Measurements from ENCODE around the gene OPN5.

OPN5 gene

DNA sequence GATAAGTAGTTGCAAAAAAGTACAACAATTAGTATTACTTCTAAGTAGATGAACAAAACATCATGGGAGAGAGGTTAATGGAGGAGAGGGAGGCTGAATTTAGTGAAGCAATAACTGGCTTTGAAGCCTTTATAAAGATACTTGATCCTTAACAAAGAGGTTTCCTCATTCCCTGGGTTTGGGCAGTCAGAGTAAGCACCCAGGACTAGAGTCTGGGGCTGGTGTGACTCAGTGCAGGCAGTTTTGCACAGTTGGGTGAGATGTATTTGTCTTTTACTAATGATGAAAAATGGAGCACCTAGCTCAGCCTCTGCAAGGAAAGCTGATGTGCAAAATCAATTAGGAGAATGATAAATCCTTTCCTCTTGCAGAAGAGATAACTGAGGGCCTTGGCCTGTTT lies 11.8 kb upstream of the OPN5 start:
- Mint-ChIP-seq H3K9me3 (no peaks in the 10 kb centered on the region), H3K27ac (no peak overlapping the region), H3K27me3 (ENCODE audit: low read depth) (peaks cover 7% of the 10 kb centered on the region), H3K4me3 (no peak overlapping the region), H3K4me1 (ENCODE audit: low read depth) (no peaks in the 10 kb centered on the region), H3K36me3 (ENCODE audit: low read depth) (no peaks in the 10 kb centered on the region)

DNA sequence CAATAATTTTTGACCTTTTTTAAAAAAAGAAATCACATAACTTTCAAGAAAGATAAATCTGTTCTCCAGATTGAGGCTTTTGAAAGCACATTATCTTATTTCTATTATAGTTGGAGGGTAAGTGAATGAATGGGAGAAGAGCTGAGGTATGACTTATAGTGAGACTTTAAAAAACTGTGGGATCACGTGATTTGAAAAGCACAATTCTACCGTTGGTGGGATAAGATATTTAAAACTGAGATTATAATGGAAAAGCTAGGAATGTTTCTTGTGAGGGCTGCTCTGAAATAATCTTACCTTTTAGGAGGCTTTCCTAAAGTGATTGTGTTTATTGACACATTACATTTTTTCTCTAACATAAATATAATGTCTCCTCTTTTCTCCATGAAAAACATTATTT lies 9.5 kb upstream of the OPN5 start:
- no peak overlapping the region for H3K27ac Mint-ChIP-seq
- H3K9me3 Mint-ChIP-seq: no peaks in the 10 kb centered on the region
- H3K36me3 Mint-ChIP-seq (ENCODE audit: low read depth): no peaks in the 10 kb centered on the region
- H3K27me3 Mint-ChIP-seq (ENCODE audit: low read depth): peaks cover 11% of the 10 kb centered on the region
- no peaks in the 10 kb centered on the region for H3K4me1 Mint-ChIP-seq (ENCODE audit: low read depth)
- no peak overlapping the region for H3K4me3 Mint-ChIP-seq

DNA sequence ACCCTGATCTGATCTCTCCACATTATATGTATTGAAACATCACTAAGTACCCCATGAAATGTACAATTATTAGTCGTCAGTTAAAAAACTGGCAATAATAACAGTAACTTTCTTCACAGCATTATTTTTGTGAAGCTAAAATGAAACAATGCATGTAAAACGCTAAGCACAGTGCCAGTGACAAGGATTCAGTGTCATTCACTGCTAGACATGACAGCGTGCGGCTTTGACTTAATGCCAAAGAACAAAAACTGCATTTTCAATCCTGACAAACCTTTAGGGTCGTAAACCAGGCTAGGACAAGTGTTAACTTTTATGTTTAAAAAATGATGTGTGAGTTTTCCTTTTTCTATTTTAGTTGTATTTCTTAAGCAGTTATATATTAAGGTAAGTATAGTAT lies 8.8 kb upstream of the OPN5 start:
- no peak overlapping the region for H3K27ac Mint-ChIP-seq

DNA sequence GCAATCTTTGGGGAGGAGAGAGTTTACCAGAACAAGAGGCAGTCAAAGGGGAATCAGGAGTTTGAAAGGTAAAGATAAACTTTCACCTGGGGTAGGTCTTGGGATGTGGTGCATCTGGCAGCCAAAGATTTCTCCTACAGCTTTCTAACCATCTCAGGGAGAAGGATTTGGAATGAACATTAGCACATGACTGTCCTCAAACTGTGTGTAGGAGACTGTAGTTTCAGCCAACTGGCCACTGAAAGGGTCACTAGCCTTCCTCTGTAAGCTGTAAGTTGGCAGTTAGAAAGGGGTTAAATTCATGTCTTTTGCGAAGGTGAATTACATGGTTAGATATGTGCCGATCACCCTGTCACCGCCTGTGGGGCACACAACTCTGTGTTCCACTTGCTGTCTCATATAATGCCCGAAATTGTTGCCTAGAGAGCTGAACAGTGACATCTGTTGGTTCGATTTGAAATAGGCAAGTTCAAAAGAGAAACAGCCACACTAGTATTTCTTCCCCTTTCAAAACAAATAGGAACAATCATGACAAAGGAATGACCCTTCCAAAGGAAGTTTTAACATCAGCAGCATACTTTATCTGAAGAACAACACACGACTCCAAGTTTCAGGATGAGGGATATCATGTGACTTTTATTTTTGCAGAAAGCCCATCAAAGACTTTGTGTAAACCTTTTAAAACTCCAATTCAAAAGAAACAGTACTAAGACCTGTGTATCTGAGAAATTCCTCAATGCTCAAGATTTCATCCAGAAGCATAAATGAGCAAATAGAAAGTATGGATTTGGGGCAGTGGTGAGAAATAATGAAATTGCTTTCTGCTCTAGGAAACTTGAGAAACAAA lies 1.1 kb upstream of the OPN5 start:
- no peak overlapping the region for H3K27ac Mint-ChIP-seq
- no peaks in the 10 kb centered on the region for H3K9me3 Mint-ChIP-seq
- H3K4me3 Mint-ChIP-seq: no peak overlapping the region
- no peaks in the 10 kb centered on the region for H3K36me3 Mint-ChIP-seq (ENCODE audit: low read depth)
- H3K27me3 Mint-ChIP-seq (ENCODE audit: low read depth): peaks cover 13% of the 10 kb centered on the region
- H3K4me1 Mint-ChIP-seq (ENCODE audit: low read depth): no peaks in the 10 kb centered on the region

More for the DNA sequence above, 8.8 kb upstream of the OPN5 start:
- Mint-ChIP-seq H3K27me3 (ENCODE audit: low read depth) (peaks cover 10% of the 10 kb centered on the region), H3K4me3 (no peak overlapping the region), H3K9me3 (no peaks in the 10 kb centered on the region), H3K36me3 (ENCODE audit: low read depth) (no peaks in the 10 kb centered on the region), H3K4me1 (ENCODE audit: low read depth) (no peaks in the 10 kb centered on the region)

DNA sequence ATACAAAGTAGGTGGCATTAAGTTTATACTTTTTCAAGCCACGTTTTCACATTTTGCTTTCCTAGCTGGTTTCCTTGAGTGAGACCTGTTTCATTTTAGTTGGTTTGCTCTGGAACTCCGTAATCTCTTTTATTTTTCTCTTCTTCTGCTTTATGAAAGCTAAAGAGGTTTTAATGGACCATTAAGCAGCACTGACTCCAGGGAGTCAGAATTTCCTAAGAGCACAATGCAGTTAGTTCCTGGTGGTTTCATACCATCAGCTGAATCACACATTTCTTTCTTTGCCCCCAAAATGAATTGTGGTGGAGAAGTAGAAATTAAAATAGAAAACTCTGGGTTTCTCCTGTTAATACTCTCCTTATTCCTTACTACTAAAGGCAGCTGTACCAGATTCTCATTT lies 3.4 kb downstream of the OPN5 start:
- Mint-ChIP-seq H3K27me3 (ENCODE audit: low read depth) (peaks cover 30% of the 10 kb centered on the region), H3K4me1 (ENCODE audit: low read depth) (peaks cover 6% of the 10 kb centered on the region), H3K9me3 (no peaks in the 10 kb centered on the region), H3K36me3 (ENCODE audit: low read depth) (no peaks in the 10 kb centered on the region), H3K27ac (no peak overlapping the region), H3K4me3 (no peak overlapping the region)

DNA sequence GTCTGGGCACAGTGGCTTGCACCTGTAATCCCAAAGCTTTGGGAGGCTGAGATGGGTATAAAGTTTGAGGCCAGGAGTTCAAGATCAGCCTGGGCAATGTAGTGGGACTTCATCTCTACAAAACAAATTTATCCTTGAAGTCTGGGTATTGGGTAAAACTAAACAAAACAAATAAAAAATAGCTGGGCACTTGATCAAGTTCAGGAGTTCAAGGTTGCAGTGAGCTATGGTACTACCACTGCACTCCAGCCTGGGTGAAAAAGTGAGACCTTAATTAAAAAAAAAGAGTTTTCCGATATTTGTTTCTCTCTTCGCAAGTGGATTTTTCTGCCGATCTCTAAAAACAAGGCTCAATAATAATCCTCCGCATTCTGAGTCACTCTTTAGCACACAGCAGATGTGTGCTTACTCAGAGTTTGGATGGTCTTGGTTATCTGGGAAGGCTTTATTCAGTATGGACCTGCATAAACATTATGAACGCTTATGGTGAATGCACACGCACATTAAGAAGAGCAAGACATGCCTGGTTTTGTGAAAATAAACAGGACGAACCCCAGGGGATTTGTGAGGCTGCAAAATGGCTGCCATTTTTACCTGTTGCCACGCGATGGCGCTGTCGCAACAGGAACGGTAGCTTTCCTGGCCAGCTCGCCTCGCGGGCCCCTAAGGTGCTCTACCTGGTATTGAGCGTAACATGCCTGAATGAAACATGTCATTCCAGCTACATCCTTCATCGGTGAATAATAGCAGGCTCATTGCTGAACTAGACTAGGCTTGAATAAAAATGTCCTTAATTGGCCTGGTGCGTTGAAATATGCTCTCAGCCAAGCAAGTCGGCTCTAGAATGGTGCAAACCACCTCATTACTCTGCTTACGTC lies 6.0 kb downstream of the OPN5 start:
- no peak overlapping the region for H3K27ac Mint-ChIP-seq
- peaks cover 45% of the 10 kb centered on the region for H3K27me3 Mint-ChIP-seq (ENCODE audit: low read depth)
- no peaks in the 10 kb centered on the region for H3K36me3 Mint-ChIP-seq (ENCODE audit: low read depth)
- no peak overlapping the region for H3K4me3 Mint-ChIP-seq
- H3K9me3 Mint-ChIP-seq: no peaks in the 10 kb centered on the region
- H3K4me1 Mint-ChIP-seq (ENCODE audit: low read depth): peaks cover 6% of the 10 kb centered on the region

DNA sequence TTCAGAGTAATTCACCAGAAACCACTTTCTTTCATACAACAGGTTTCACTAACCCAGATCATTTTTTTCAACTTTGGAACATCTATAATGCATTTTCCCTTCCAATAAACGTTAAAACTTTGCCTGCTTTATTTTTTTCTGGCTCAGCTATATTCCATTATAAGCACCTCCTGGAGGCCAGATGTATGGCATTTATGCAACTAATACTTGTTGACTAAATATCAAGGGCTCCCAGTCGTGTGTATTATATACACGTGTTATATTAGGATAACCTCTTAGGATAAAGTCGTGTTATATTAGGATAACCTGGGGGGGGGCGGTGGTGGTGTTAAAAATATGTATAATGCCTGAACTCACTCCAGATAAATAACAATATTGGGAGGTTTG lies 6.7 kb downstream of the OPN5 start:
- H3K27ac Mint-ChIP-seq: no peak overlapping the region

DNA sequence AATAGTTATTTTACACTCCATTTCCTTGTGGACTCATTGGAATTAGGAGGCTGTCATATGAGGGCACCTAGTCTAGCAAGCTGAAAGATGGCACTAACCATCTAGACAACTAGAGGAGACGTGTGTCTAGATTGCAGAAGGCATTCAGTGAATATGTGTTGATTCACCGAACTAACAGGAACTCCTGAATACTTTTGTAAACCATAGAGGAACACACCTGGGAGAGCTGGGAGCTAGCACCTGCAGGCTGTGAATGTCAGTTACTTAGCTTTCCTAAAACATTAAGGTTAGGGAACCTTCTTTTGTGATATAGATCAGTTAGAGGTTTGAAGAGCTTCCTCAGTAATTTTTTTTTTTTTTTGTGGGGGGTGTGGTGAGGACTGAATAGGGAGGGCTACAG lies 7.7 kb downstream of the OPN5 start:
- Mint-ChIP-seq H3K27ac (no peak overlapping the region), H3K4me3 (no peak overlapping the region), H3K27me3 (ENCODE audit: low read depth) (peaks cover 40% of the 10 kb centered on the region), H3K9me3 (no peaks in the 10 kb centered on the region), H3K4me1 (ENCODE audit: low read depth) (peaks cover 6% of the 10 kb centered on the region), H3K36me3 (ENCODE audit: low read depth) (no peaks in the 10 kb centered on the region)

More for the DNA sequence above, 6.7 kb downstream of the OPN5 start:
- Mint-ChIP-seq H3K27me3 (ENCODE audit: low read depth) (peaks cover 45% of the 10 kb centered on the region), H3K9me3 (no peaks in the 10 kb centered on the region), H3K4me1 (ENCODE audit: low read depth) (peaks cover 6% of the 10 kb centered on the region), H3K36me3 (ENCODE audit: low read depth) (no peaks in the 10 kb centered on the region), H3K4me3 (no peak overlapping the region)

DNA sequence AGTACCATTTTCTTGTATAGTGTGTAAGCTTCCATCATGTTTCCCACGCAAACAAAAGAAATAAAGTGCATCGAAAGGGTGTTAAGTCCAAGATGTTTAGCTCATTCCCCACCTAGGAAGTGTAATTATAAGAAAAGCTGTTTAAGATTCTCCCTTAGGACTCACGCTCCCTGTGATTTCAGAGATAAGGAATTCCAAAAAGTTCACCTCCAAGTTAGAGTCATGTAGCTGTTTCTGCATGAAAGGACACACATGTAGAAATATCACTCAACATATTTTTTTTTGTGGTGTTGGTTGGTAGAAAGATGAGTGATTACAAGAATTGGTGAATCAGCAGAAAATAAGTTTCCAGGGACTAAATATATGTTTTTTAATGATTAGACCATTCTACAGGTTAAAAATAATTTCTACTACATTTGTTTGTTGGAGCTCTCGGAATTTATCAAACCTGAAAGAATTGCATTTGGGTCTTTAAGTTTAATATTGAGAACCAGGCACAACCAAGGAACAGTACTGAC lies 10.4 kb downstream of the OPN5 start:
- no peak overlapping the region for H3K4me3 Mint-ChIP-seq
- H3K27ac Mint-ChIP-seq: no peak overlapping the region
- H3K36me3 Mint-ChIP-seq (ENCODE audit: low read depth): no peaks in the 10 kb centered on the region
- H3K4me1 Mint-ChIP-seq (ENCODE audit: low read depth): peaks cover 6% of the 10 kb centered on the region
- no peaks in the 10 kb centered on the region for H3K9me3 Mint-ChIP-seq
- peaks cover 34% of the 10 kb centered on the region for H3K27me3 Mint-ChIP-seq (ENCODE audit: low read depth)

DNA sequence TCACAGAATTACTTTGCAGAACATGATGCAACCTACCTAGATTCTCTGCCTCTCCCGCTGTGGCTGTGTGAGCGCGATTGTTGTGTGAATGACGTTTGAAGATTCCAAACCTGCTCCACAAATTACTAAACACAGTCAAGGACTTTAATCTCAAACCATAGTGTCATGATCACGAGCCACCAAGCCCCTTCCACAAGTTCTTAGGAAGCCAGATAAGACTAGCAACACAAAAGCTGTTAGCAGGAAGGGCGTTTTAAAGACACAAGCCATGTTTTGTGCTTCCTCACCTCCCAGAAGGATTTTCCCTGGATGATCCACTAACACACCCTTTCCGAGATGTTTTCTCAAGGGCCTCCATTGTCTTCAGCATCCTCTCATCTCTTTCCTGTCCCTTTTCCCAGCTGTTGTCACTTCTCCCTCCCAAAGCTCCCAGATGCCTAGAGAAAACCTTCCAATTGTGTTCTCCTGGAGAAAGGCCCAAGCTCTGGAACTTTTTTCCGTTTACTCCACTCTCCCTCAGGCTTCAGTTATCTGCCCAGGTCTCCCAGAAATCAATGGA lies 12.8 kb downstream of the OPN5 start:
- H3K4me3 Mint-ChIP-seq: no peak overlapping the region
- no peak overlapping the region for H3K27ac Mint-ChIP-seq
- no peaks in the 10 kb centered on the region for H3K36me3 Mint-ChIP-seq (ENCODE audit: low read depth)
- H3K9me3 Mint-ChIP-seq: no peaks in the 10 kb centered on the region
- H3K27me3 Mint-ChIP-seq (ENCODE audit: low read depth): peaks cover 20% of the 10 kb centered on the region
- H3K4me1 Mint-ChIP-seq (ENCODE audit: low read depth): no peaks in the 10 kb centered on the region

DNA sequence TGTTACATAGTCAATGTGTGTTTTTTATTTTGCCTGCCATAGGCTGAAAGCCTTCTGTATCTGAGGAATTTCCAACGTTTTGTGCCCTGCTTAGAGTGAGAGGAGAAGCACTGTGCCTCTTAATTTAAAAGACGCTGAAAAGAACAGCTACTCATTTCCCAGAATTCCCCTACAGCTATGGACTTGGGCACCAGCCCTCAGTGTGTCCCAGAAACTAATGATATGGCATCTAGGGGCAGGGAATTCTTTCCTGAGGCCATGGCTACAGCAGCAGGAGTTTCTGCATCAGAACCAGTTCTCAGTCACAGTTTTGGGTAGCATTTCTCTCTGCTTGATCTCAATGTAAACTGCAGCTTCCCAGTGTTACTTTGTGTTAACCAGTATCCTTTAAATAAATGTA lies 20.2 kb downstream of the OPN5 start:
- Mint-ChIP-seq H3K9me3 (no peaks in the 10 kb centered on the region), H3K36me3 (ENCODE audit: low read depth) (no peaks in the 10 kb centered on the region), H3K27me3 (ENCODE audit: low read depth) (peaks cover 18% of the 10 kb centered on the region), H3K27ac (no peak overlapping the region), H3K4me1 (ENCODE audit: low read depth) (no peaks in the 10 kb centered on the region), H3K4me3 (no peak overlapping the region)

DNA sequence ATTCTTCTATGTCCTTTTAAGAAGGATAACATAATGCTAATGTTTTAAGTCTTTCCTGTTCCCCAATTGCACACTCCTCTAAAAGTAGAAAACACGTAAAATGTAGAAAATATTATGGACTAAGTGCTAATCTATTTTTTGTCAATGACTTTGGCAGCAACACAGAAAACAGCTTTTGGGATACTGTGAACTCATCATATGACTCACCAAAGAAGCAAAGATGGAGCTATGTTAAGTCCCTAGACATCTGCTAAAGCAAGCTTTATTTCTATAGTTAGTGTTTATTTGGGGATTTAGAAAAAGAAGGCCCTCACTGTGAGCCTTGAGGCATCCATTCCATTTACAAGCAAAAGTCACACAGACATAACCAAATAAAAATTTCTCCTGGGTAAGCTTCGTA lies 23.0 kb downstream of the OPN5 start:
- no peaks in the 10 kb centered on the region for H3K9me3 Mint-ChIP-seq
- H3K36me3 Mint-ChIP-seq (ENCODE audit: low read depth): no peaks in the 10 kb centered on the region
- H3K4me1 Mint-ChIP-seq (ENCODE audit: low read depth): no peaks in the 10 kb centered on the region
- peaks cover 15% of the 10 kb centered on the region for H3K27me3 Mint-ChIP-seq (ENCODE audit: low read depth)
- no peak overlapping the region for H3K27ac Mint-ChIP-seq
- no peak overlapping the region for H3K4me3 Mint-ChIP-seq

DNA sequence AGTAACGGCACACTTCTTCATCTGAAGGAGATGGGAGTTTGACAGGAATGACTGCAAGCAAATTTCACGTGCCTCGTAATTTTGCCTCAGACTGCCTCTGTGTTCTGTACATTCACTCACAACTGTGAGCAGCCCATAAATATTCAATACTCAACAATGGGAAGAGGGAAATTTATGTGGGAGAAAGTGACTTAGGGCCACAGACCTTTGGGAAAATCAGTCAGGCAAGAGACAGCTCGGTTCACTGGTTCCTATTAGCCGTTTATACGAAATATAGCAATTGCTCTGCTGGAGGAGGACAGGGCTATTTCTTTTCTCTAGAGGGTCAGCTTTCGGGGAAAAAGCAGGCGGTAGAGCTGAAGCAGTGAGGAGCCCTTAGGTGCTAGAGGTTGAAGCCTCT lies 28.0 kb downstream of the OPN5 start:
- Mint-ChIP-seq H3K27ac (no peak overlapping the region), H3K36me3 (ENCODE audit: low read depth) (no peaks in the 10 kb centered on the region), H3K9me3 (no peaks in the 10 kb centered on the region), H3K4me3 (no peak overlapping the region), H3K27me3 (ENCODE audit: low read depth) (peaks cover 8% of the 10 kb centered on the region), H3K4me1 (ENCODE audit: low read depth) (no peaks in the 10 kb centered on the region)

DNA sequence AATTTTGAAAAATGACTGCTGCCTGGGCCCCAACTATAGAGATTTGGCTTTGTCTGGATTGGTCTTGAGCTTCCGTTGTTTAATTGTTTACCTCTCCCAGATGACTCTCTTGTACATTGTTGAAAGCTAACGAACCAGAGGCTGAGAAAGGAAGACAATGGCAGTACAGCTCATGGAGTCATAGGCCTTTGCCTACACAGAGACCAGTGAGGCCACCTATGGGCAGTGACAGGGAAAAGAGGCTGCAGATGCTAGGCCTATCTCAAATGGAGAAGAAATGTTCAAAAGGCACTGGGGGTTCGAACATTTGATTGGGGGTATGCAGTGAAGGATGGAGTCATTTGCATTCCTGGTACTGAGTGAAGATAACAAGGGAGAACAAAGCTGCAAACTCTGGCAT lies 29.1 kb downstream of the OPN5 start:
- H3K4me3 Mint-ChIP-seq: no peak overlapping the region
- no peaks in the 10 kb centered on the region for H3K4me1 Mint-ChIP-seq (ENCODE audit: low read depth)
- H3K27ac Mint-ChIP-seq: no peak overlapping the region
- H3K9me3 Mint-ChIP-seq: no peaks in the 10 kb centered on the region
- H3K27me3 Mint-ChIP-seq (ENCODE audit: low read depth): peaks cover 8% of the 10 kb centered on the region
- no peaks in the 10 kb centered on the region for H3K36me3 Mint-ChIP-seq (ENCODE audit: low read depth)
